IPS-18c (cell line): Measurements from ENCODE around the gene LCP2.

ENCODE experiments used
- H3K4me3 ChIP-seq: 2 replicates; pipeline ENCODE4 v1.7.0; 2013; ENCODE audit warnings: low read depth, mild to moderate bottlenecking, low read length, moderate library complexity; ENCODE audit not compliant: insufficient read depth
- H3K9me3 ChIP-seq: one replicate; pipeline ENCODE4 v1.6.1; 2013; ENCODE audit warnings: mild to moderate bottlenecking, low read length, moderate library complexity; ENCODE audit not compliant: control insufficient read depth, insufficient read depth

LCP2 gene

GRCh38 chr5:170297589-170298462, at the start of gene LCP2:
LCP2 (minus strand) TSS chr5:170297777; CDS start chr5:170297611, 166 bp downstream.
- no peak within 1 kb of the TSS for H3K4me3 ChIP-seq
- no peaks in the 10 kb centered on the region for H3K9me3 ChIP-seq

GRCh38 chr5:170347022-170347567, 49.5 kb upstream of the LCP2 start:
- peaks cover 3% of the 10 kb centered on the region for H3K9me3 ChIP-seq

GRCh38 chr5:170345971-170346370, 48.4 kb upstream of the LCP2 start:
- H3K9me3 ChIP-seq: peaks cover 10% of the 10 kb centered on the region

More at GRCh38 chr5:170347022-170347567, 49.5 kb upstream of the LCP2 start:
- H3K4me3 ChIP-seq: no peak overlapping the region

GRCh38 chr5:170343177-170343576, 45.6 kb upstream of the LCP2 start:
- Histone ChIP-seq H3K4me3 (no peak overlapping the region), H3K9me3 (peaks cover 10% of the 10 kb centered on the region)

More at GRCh38 chr5:170345971-170346370, 48.4 kb upstream of the LCP2 start:
- no peak overlapping the region for H3K4me3 ChIP-seq

GRCh38 chr5:170342153-170342725, 44.7 kb upstream of the LCP2 start:
- Histone ChIP-seq H3K9me3 (peaks cover 10% of the 10 kb centered on the region), H3K4me3 (no peak overlapping the region)

- H3K9me3 ChIP-seq: peaks cover 10% of the 10 kb centered on the region
- H3K4me3 ChIP-seq: no peak overlapping the region
Observed at GRCh38 chr5:170341545-170341944, 44.0 kb upstream of the LCP2 start.

- Histone ChIP-seq H3K4me3 (no peak overlapping the region), H3K9me3 (peaks cover 10% of the 10 kb centered on the region)
Observed at GRCh38 chr5:170339780-170340167, 42.2 kb upstream of the LCP2 start.

- H3K9me3 ChIP-seq: peaks cover 10% of the 10 kb centered on the region
- no peak overlapping the region for H3K4me3 ChIP-seq
Observed at GRCh38 chr5:170338933-170339779, 41.6 kb upstream of the LCP2 start.

GRCh38 chr5:170338291-170338690, 40.7 kb upstream of the LCP2 start:
- Histone ChIP-seq H3K4me3 (no peak overlapping the region), H3K9me3 (peaks cover 10% of the 10 kb centered on the region)

GRCh38 chr5:170337045-170337733, 39.6 kb upstream of the LCP2 start:
- Histone ChIP-seq H3K9me3 (peaks cover 7% of the 10 kb centered on the region), H3K4me3 (no peak overlapping the region)

GRCh38 chr5:170336065-170336464, 38.5 kb upstream of the LCP2 start:
- H3K4me3 ChIP-seq: no peak overlapping the region
- peaks cover under 1% of the 10 kb centered on the region for H3K9me3 ChIP-seq

- Histone ChIP-seq H3K9me3 (no peaks in the 10 kb centered on the region), H3K4me3 (no peak overlapping the region)
Observed at GRCh38 chr5:170334626-170335025, 37.0 kb upstream of the LCP2 start.

- Histone ChIP-seq H3K4me3 (no peak overlapping the region), H3K9me3 (no peaks in the 10 kb centered on the region)
Observed at GRCh38 chr5:170333161-170333910, 35.8 kb upstream of the LCP2 start.

- Histone ChIP-seq H3K9me3 (no peaks in the 10 kb centered on the region), H3K4me3 (no peak overlapping the region)
Observed at GRCh38 chr5:170332058-170332457, 34.5 kb upstream of the LCP2 start.

GRCh38 chr5:170330568-170331054, 33.0 kb upstream of the LCP2 start:
- no peak overlapping the region for H3K4me3 ChIP-seq
- H3K9me3 ChIP-seq: no peaks in the 10 kb centered on the region

- Histone ChIP-seq H3K4me3 (no peak overlapping the region), H3K9me3 (no peaks in the 10 kb centered on the region)
Observed at GRCh38 chr5:170329524-170329923, 31.9 kb upstream of the LCP2 start.
